Large intestine (tissue), 3 donors: ENCODE measurements around the gene BRD9. TPM values are rescaled to one million over a fixed set of nuclear protein-coding genes. Genes with fewer than 3 reads are reported as not detected.
A peak's percentile ranks its signal among the peaks of the same experiment; 100 is the strongest.

Experiments
- DNase-seq, 2 donors: peaks; one replicate each; pipeline versions ENCODE4 v3.0.0 to v3.0.0-alpha.2; 2013
- H3K27ac ChIP-seq: one replicate; pipeline ENCODE4 v1.5.1; 2013; ENCODE audit warnings: low read length
- H3K27me3 ChIP-seq: 2 replicates; pipeline ENCODE4 v1.6.1; 2013; ENCODE audit warnings: low read length; ENCODE audit not compliant: control insufficient read depth, insufficient read depth
- H3K36me3 ChIP-seq: 2 replicates; pipeline ENCODE4 v1.6.1; 2013; ENCODE audit warnings: low read length; ENCODE audit not compliant: control insufficient read depth, insufficient read depth
- H3K4me1 ChIP-seq: one replicate; pipeline ENCODE4 v1.6.1; 2013; ENCODE audit warnings: low read length; ENCODE audit not compliant: control insufficient read depth, insufficient read depth
- H3K4me3 ChIP-seq: one replicate; pipeline ENCODE4 v1.5.1; 2013; ENCODE audit warnings: low read length
- H3K9me3 ChIP-seq: one replicate; pipeline ENCODE4 v1.6.1; 2013; ENCODE audit warnings: mild to moderate bottlenecking, low read depth, low read length, moderate library complexity; ENCODE audit not compliant: control insufficient read depth
- WGBS: methylation state at CpG from one replicate; pipeline ENCODE4 v1.1.5; 2013; ENCODE audit warnings: low lambda C conversion rate; ENCODE audit not compliant: insufficient coverage; 5-methylcytosine and 5-hydroxymethylcytosine counted together
- polyA plus RNA-seq: library from polyadenylated mRNA; unstranded; fragments of 120-200 nt; gene quantifications from one replicate; pipeline ENCODE4 v1.2.1, GENCODE V29; 2013

BRD9 gene
- polyA plus RNA-seq, 1 donor = 36.2 TPM

- Histone ChIP-seq H3K9me3 (no peaks in the 10 kb centered on the region), H3K36me3 (peaks cover 12% of the 10 kb centered on the region), H3K4me3 (no peak overlapping the region), H3K4me1 (no peaks in the 10 kb centered on the region), H3K27me3 (no peaks in the 10 kb centered on the region), H3K27ac (no peak overlapping the region)
- WGBS = 86% methylated on average over 4 of the region's 16 CpGs
- no peak for DNase-seq
These were observed 9.7 kb upstream of the BRD9 start for GRCh38 chr5:902129-902916.

GRCh38 chr5:900781-901180 is 8.2 kb upstream of the BRD9 start:
- no peak for DNase-seq
- H3K27ac ChIP-seq = no peak overlapping the region

DNA sequence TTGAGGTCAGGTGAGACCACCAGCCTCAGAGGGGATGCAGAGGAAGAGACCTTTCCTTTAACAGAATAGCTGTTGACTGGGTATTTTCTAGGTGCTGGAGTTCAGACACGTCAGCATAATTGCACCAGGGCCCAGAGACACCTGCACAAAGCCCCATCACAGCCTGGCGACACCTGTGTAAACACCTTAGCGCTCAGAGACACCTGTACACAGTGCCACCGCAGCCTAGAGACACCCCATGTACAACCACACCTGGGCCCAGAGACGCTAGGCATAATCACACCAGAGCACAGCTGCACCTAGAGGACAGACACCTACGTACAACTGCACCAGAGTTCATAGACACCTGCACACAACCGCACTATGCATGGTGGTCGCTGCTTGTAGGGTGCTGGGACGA is 1.1 kb upstream of the BRD9 start:
- peaks cover 27% of the 10 kb centered on the region for H3K36me3 ChIP-seq
- H3K4me1 ChIP-seq = peaks cover 17% of the 10 kb centered on the region
- H3K27me3 ChIP-seq = no peaks in the 10 kb centered on the region
- no peak for DNase-seq
- no CpG with 5 or more reads among the region's 9 CpGs for WGBS
- no peaks in the 10 kb centered on the region for H3K9me3 ChIP-seq
- no peak overlapping the region for H3K27ac ChIP-seq
- H3K4me3 ChIP-seq = peak overlapping the region; percentile 49

More at GRCh38 chr5:900781-901180, 8.2 kb upstream of the BRD9 start:
- WGBS = no CpG with 5 or more reads among the region's 4 CpGs
- Histone ChIP-seq H3K36me3 (peaks cover 9% of the 10 kb centered on the region), H3K4me3 (no peak overlapping the region), H3K9me3 (no peaks in the 10 kb centered on the region), H3K27me3 (no peaks in the 10 kb centered on the region), H3K4me1 (no peaks in the 10 kb centered on the region)

DNA sequence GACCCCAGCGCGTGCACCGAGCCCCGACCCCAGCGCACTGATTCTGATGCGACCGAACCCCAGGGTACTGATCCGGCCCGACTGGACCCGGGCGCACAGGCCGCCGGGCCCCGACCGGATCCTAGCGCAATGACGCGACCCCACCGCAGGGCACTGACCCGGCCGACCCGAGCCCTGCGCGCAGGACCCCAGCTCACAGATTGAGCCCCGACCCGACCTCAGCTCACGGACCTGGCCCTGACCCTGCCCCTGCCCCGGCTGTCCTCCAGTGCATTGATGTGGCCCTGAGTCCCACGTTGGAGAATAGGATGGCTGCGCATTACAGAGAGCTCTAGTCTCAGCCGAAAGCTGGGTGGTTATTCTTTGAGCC is 521 bp upstream of the BRD9 start:
- DNase-seq = peak in 1 of 2 donors; percentile 7
- WGBS = no CpG with 5 or more reads among the region's 31 CpGs

GRCh38 chr5:891837-892393 is 686 bp downstream of the BRD9 start:
- DNase-seq = peak in 1 of 2 donors; percentile 53
- WGBS = no CpG with 5 or more reads among the region's 25 CpGs

More for the DNA sequence above, 521 bp upstream of the BRD9 start:
- peak overlapping the region; percentile 49 for H3K4me3 ChIP-seq
- no peak overlapping the region for H3K27ac ChIP-seq
- H3K9me3 ChIP-seq = no peaks in the 10 kb centered on the region
- peaks cover 17% of the 10 kb centered on the region for H3K4me1 ChIP-seq
- no peaks in the 10 kb centered on the region for H3K27me3 ChIP-seq
- H3K36me3 ChIP-seq = peaks cover 32% of the 10 kb centered on the region

DNA sequence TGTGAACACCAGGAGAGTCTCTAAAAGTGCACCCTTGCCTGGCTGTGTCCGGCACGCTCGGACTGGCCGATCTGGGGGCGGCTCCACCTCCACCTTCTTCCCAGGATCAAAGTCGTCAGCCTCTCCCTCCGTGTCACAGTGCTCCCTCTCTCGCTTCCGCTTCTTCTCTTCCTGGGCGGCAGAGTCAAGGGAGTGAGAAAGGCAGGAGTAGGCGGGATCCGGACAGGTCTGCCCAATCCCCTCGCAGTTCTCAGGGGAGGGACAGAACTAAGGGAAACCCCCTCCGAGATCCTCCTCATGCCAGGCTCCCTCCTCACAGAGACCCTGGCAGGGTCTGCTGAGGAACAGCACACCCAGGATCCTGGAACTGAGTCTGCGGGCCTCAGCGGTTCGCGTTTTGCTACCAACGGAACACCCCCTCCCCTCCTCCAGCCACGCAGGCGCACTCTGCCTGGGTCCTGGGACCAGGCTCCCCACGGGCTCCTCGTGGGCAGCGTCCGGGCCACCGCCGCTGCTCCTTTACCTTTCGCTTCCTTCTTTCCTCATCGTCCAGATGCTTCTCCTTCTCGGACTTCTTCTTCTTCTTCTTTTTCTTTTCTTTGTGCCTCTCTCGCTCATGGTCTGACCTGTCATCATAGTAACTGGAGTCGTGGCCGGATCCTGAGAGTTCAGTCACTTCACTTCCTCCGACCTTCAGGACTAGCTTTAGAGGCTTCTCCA is 1.3 kb downstream of the BRD9 start:
- no peaks in the 10 kb centered on the region for H3K9me3 ChIP-seq
- H3K36me3 ChIP-seq = peaks cover 51% of the 10 kb centered on the region
- peak overlapping the region; percentile 78 for H3K27ac ChIP-seq

More at GRCh38 chr5:891837-892393, 686 bp downstream of the BRD9 start:
- Histone ChIP-seq H3K9me3 (no peaks in the 10 kb centered on the region), H3K4me3 (peak overlapping the region; percentile 92), H3K27ac (peak overlapping the region; percentile 78), H3K4me1 (peaks cover 17% of the 10 kb centered on the region), H3K27me3 (no peaks in the 10 kb centered on the region), H3K36me3 (peaks cover 45% of the 10 kb centered on the region)

GRCh38 chr5:889075-889710 is 3.4 kb downstream of the BRD9 start:
- Histone ChIP-seq H3K36me3 (peaks cover 72% of the 10 kb centered on the region), H3K4me1 (peaks cover 17% of the 10 kb centered on the region), H3K4me3 (no peak overlapping the region), H3K27me3 (no peaks in the 10 kb centered on the region), H3K27ac (no peak overlapping the region), H3K9me3 (no peaks in the 10 kb centered on the region)
- WGBS = 100% methylated on average over 4 of the region's 15 CpGs
- DNase-seq = no peak

More for the DNA sequence above, 1.3 kb downstream of the BRD9 start:
- peak in 1 of 2 donors; percentile 47 for DNase-seq
- Histone ChIP-seq H3K4me1 (peaks cover 17% of the 10 kb centered on the region), H3K4me3 (peak overlapping the region; percentile 92), H3K27me3 (no peaks in the 10 kb centered on the region)
- 66% methylated on average over 6 of the region's 34 CpGs for WGBS

GRCh38 chr5:888638-889035 is 4.0 kb downstream of the BRD9 start:
- peaks cover 77% of the 10 kb centered on the region for H3K36me3 ChIP-seq
- H3K9me3 ChIP-seq = no peaks in the 10 kb centered on the region
- DNase-seq = no peak
- WGBS = 100% methylated on average over 3 of the region's 11 CpGs
- H3K4me1 ChIP-seq = peaks cover 16% of the 10 kb centered on the region
- H3K27me3 ChIP-seq = no peaks in the 10 kb centered on the region
- no peak overlapping the region for H3K4me3 ChIP-seq
- no peak overlapping the region for H3K27ac ChIP-seq

GRCh38 chr5:887947-888637 is 4.5 kb downstream of the BRD9 start:
- Histone ChIP-seq H3K27ac (no peak overlapping the region), H3K4me1 (peaks cover 11% of the 10 kb centered on the region), H3K4me3 (no peak overlapping the region), H3K27me3 (no peaks in the 10 kb centered on the region), H3K9me3 (no peaks in the 10 kb centered on the region), H3K36me3 (peaks cover 83% of the 10 kb centered on the region)
- WGBS = 100% methylated on average over 1 of the region's 14 CpGs
- DNase-seq = no peak
